Endometrium (tissue), 2 donors: ENCODE results near the gene GPC3.
A peak's percentile ranks its signal among the peaks of the same experiment; 100 is the strongest.

Experiments
- FAIRE-seq: peaks from 2 replicates; lab custom pipeline; 2012; peaks lifted over from hg19 to GRCh38; lab: Jason Lieb, UNC
- donor health status: control.
- donor health status: control.

The GPC3 gene

GRCh38 chrX:133497356-133497755 lies 488.0 kb downstream of the GPC3 start:
- no peak for FAIRE-seq

- FAIRE-seq = peak; percentile 73
Measured at GRCh38 chrX:133495464-133496391, 489.7 kb downstream of the GPC3 start.

GRCh38 chrX:133493366-133493765 lies 492.0 kb downstream of the GPC3 start:
- FAIRE-seq = no peak

DNA sequence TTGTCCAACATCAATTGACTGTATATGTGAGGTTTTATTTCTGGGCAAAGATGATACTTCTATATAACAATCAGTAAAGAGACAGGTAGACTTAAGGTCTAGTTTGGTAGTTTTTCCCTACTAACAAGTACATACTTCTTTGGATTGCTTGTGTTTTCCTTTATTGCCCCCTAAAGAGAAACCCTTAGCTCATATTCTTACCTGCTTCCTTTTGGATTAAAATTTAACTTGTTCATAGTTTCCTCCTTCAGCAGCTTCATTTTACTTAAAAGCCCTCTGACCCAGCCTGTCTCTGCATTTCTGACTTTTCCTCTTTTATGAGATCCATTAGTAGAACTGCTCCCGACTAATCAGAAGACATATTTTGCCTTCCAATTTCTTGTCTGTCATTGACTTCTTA lies 494.4 kb downstream of the GPC3 start:
- FAIRE-seq = no peak
